A549 (cell line): ENCODE results near the gene PREX1. TPM values are rescaled to one million over a fixed set of nuclear protein-coding genes. Genes with fewer than 3 reads are reported as not detected.

ENCODE experiments used
- ATAC-seq, 2 experiments: fragments of 200-7000 bp in 1 of 2; fragments of >200 bp in 1 of 2; cut with Nextera tagmentation in 1 of 2; cut with Tn5 transposase in 1 of 2; 3 replicates each; pipeline versions ENCODE4 v1.8.0 to v1.9.1; 2018 to 2020; ENCODE audit warnings: mild to moderate bottlenecking in 1 of 2, moderate library complexity in 1 of 2
- CTCF ChIA-PET: fragments of 300-600 bp; sonication (Branson Sonifier 250); formaldehyde crosslinking; extraction: SDS; loops from one replicate; lab custom pipeline; 2021; ENCODE audit warnings: antibody characterized with exemption, inconsistent platforms; lab: Yijun Ruan, JAX
- POLR2A ChIA-PET: fragments of 350-600 bp; formaldehyde crosslinking; extraction: SDS; loops from one replicate; lab custom pipeline; 2021; ENCODE audit warnings: antibody characterized with exemption, inconsistent platforms; lab: Yijun Ruan, JAX
- DNase-seq, 2 experiments: peaks; one replicate each; pipeline versions ENCODE4 v3.0.0 to v3.0.0-alpha.2; 2011 to 2016; ENCODE audit warnings: low read depth in 1 of 2, low spot score in 1 of 2
- FAIRE-seq: peaks from 2 replicates; lab custom pipeline; 2011; peaks lifted over from hg19 to GRCh38; lab: Jason Lieb, UNC
- H3K27ac ChIP-seq, 2 experiments: fragments of >200 bp; sonication (Bioruptor Twin); formaldehyde crosslinking; 3 replicates each; pipeline ENCODE4 v1.5.1; 2016 to 2017
- H3K4me1 ChIP-seq: fragments of >200 bp; sonication (Bioruptor Twin); formaldehyde crosslinking; 3 replicates; pipeline ENCODE4 v1.6.1; 2016
- H3K4me2 ChIP-seq: fragments of >200 bp; sonication (Bioruptor Twin); formaldehyde crosslinking; 3 replicates; pipeline ENCODE4 v1.6.1; 2016
- H3K4me3 ChIP-seq: fragments of >200 bp; sonication (Bioruptor Twin); formaldehyde crosslinking; 3 replicates; pipeline ENCODE4 v1.5.1; 2016
- H3K9me3 ChIP-seq: fragments of >200 bp; sonication (Bioruptor Twin); formaldehyde crosslinking; 3 replicates; pipeline ENCODE4 v1.6.1; 2016
- CBX2 ChIP-seq: fragments of 200-600 bp; sonication (generic); IDR thresholded peaks from 2 replicates; pipeline ENCODE4 v1.6.1; 2016; ENCODE audit warnings: low read depth, mild to moderate bottlenecking, borderline replicate concordance
- CBX8 ChIP-seq: fragments of 200-600 bp; sonication (generic); IDR thresholded peaks from 2 replicates; pipeline ENCODE4 v1.6.1; 2016
- CHD2 ChIP-seq: fragments of 150-350 bp; IDR thresholded peaks from 2 replicates; pipeline ENCODE4 v1.6.1; 2014; ENCODE audit warnings: low read length; ENCODE audit not compliant: partially characterized antibody
- EHF ChIP-seq: fragments of 250-450 bp; sonication (Bioruptor Pico); IDR thresholded peaks from 2 replicates; pipeline ENCODE4 v1.5.0; 2020; ENCODE audit warnings: mild to moderate bottlenecking
- EHMT2 ChIP-seq: fragments of 200-600 bp; sonication (generic); IDR thresholded peaks from 2 replicates; pipeline ENCODE4 v1.6.1; 2016; ENCODE audit warnings: antibody characterized with exemption, low read depth, mild to moderate bottlenecking, moderate library complexity
- FOSB ChIP-seq: fragments of 250-450 bp; sonication (Bioruptor Pico); IDR thresholded peaks from 2 replicates; pipeline ENCODE4 v1.5.0; 2020; ENCODE audit warnings: mild to moderate bottlenecking, moderate library complexity
- GATA3 ChIP-seq: IDR thresholded peaks from 2 replicates; pipeline ENCODE4 v1.6.1; 2012; ENCODE audit warnings: borderline replicate concordance
- HEYL ChIP-seq: fragments of 250-450 bp; sonication (Bioruptor Pico); IDR thresholded peaks from 2 replicates; pipeline ENCODE4 v1.8.0; 2021; ENCODE audit warnings: mild to moderate bottlenecking, moderate library complexity
- JUN ChIP-seq, 2 experiments: fragments of >200 bp; sonication (Bioruptor Twin); formaldehyde crosslinking; IDR thresholded peaks; 2 replicates in 1 of 2; 3 replicates in 1 of 2; pipeline ENCODE4 v1.6.1; 2016 to 2017
- KDM1A ChIP-seq: fragments of 200-600 bp; sonication (generic); IDR thresholded peaks from 2 replicates; pipeline ENCODE4 v1.6.1; 2016; ENCODE audit warnings: low read depth, mild to moderate bottlenecking
- KDM5A ChIP-seq: fragments of 200-600 bp; sonication (generic); IDR thresholded peaks from 2 replicates; pipeline ENCODE4 v1.6.1; 2016; ENCODE audit warnings: antibody characterized with exemption, mild to moderate bottlenecking
- NFE2L2 ChIP-seq: fragments of 150-350 bp; conservative IDR thresholded peaks from 2 replicates; pipeline ENCODE4 v1.6.1; 2014; ENCODE audit warnings: low read length
- NR3C1 ChIP-seq: fragments of >200 bp; sonication (Bioruptor Twin); formaldehyde crosslinking; IDR thresholded peaks from 3 replicates; pipeline ENCODE4 v1.6.1; 2017
- PHF8 ChIP-seq: fragments of 200-600 bp; sonication (generic); IDR thresholded peaks from 2 replicates; pipeline ENCODE4 v1.6.1; 2016; ENCODE audit warnings: low read depth, mild to moderate bottlenecking, antibody characterized with exemption, moderate library complexity, borderline replicate concordance
- POLR2A ChIP-seq: IDR thresholded peaks from 2 replicates; pipeline ENCODE4 v1.6.1; 2012; ENCODE audit warnings: mild to moderate bottlenecking, low read length
- POLR2AphosphoS2 ChIP-seq: conservative IDR thresholded peaks from 2 replicates; pipeline ENCODE4 v1.6.1; 2012; ENCODE audit warnings: low read length, improper control_type of control experiment, inconsistent platforms
- RAD21 ChIP-seq, 2 experiments: fragments of >200 bp in 1 of 2; sonication (Bioruptor Twin) in 1 of 2; formaldehyde crosslinking in 1 of 2; IDR thresholded peaks in 1 of 2; conservative IDR thresholded peaks in 1 of 2; 2 replicates in 1 of 2; 3 replicates in 1 of 2; pipeline ENCODE4 v1.6.1; 2012 to 2018; ENCODE audit warnings: inconsistent platforms in 1 of 2
- RFX5 ChIP-seq: fragments of 450-650 bp; IDR thresholded peaks from 2 replicates; pipeline ENCODE4 v1.7.1; 2014; ENCODE audit warnings: antibody characterized with exemption, mild to moderate bottlenecking, moderate library complexity
- RNF2 ChIP-seq: fragments of 200-600 bp; sonication (generic); IDR thresholded peaks from 2 replicates; pipeline ENCODE4 v1.6.1; 2016; ENCODE audit warnings: low read depth, mild to moderate bottlenecking, antibody characterized with exemption, moderate library complexity, borderline replicate concordance
- SREBF2 ChIP-seq: fragments of 450-650 bp; IDR thresholded peaks from 2 replicates; pipeline ENCODE4 v1.6.1; 2014; ENCODE audit warnings: mild to moderate bottlenecking, moderate library complexity
- ZC3H11A ChIP-seq: fragments of 450-650 bp; IDR thresholded peaks from 2 replicates; pipeline ENCODE4 v1.6.1; 2014; ENCODE audit warnings: antibody characterized with exemption, mild to moderate bottlenecking
- ZSCAN20 ChIP-seq: fragments of 250-450 bp; sonication (Bioruptor Pico); IDR thresholded peaks from 2 replicates; pipeline ENCODE4 v1.8.0; 2022; ENCODE audit warnings: mild to moderate bottlenecking, moderate library complexity
- WGBS: methylation state at CpG from one replicate; pipeline ENCODE4 v1.1.6; 2017; ENCODE audit errors: missing lambda C conversion rate; 5-methylcytosine and 5-hydroxymethylcytosine counted together
- polyA plus RNA-seq, 4 experiments: library from polyadenylated mRNA; depleted of rRNA in 3 of 4; stranded (reverse); fragments of >200 nt; fragmentation: RNase III in 1 of 4; extraction: RNeasy Plus Mini Kit Qiagen cat#74134 plus additional on column Dnase treatment in 1 of 4; gene quantifications; 2 replicates in 3 of 4; 3 replicates in 1 of 4; pipeline ENCODE4 v1.2.3, GENCODE V29; 2011 to 2017
- TF ChIP-seq, protein P1 (sequence below): IDR thresholded peaks from 2 replicates; pipeline ENCODE4 v1.6.1; 2012
- TF ChIP-seq, protein P2 (sequence below): fragments of >200 bp; sonication (Bioruptor Twin); formaldehyde crosslinking; IDR thresholded peaks from 2 replicates; pipeline ENCODE4 v1.6.1; 2016
- TF ChIP-seq, protein P3 (sequence below): fragments of 250-450 bp; sonication (Bioruptor Pico); IDR thresholded peaks from 2 replicates; pipeline ENCODE4 v1.5.0; 2021; ENCODE audit warnings: mild to moderate bottlenecking, moderate library complexity, borderline replicate concordance
- TF ChIP-seq, protein P4 (sequence below): fragments of 450-650 bp; IDR thresholded peaks from 2 replicates; pipeline ENCODE4 v1.6.1; 2014; ENCODE audit warnings: antibody characterized with exemption
- TF ChIP-seq, protein P5 (sequence below): fragments of >200 bp; sonication (Bioruptor Twin); formaldehyde crosslinking; IDR thresholded peaks from 3 replicates; pipeline ENCODE4 v1.6.1; 2016
- TF ChIP-seq, protein P6 (sequence below): IDR thresholded peaks from 2 replicates; pipeline ENCODE4 v1.6.1; 2012
- TF ChIP-seq, protein P7 (sequence below): fragments of 150-350 bp; IDR thresholded peaks from 2 replicates; pipeline ENCODE4 v1.6.1; 2014; ENCODE audit warnings: low read depth, mild to moderate bottlenecking, low read length

Gene PREX1
- polyA plus RNA-seq, 2 of the 4 experiments (the other 2 are of a cell fraction): 3.6 to 4.2 TPM

DNA sequence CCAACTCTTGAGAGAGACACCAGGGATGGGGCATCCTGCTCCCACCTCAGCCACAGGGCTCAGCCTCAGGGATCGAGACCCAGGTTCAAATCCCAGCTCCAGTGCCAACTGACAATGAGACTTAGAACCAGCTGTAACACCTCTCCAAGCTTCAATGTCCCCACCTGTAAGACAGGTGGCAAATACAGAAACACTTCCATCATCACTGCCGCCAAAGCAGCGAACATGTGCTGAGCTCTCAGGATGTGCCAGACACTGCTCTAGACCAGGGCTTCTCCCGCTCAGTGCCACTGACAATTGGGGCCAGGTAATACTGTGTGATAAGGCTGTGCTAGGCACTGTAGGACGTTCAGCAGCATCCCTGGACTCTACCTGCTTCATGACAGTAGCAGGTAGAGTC, 22.1 kb downstream of the PREX1 start:
- POLR2A ChIA-PET: no interaction called here
- ATAC-seq: no peak
- CTCF ChIA-PET: interaction anchor here (0.9 to 1.2 kb wide), 4 partner anchors 9 to 185 kb away, joined by 3 to 4 read pairs (median 3); no protein-coding TSS in a partner anchor

DNA sequence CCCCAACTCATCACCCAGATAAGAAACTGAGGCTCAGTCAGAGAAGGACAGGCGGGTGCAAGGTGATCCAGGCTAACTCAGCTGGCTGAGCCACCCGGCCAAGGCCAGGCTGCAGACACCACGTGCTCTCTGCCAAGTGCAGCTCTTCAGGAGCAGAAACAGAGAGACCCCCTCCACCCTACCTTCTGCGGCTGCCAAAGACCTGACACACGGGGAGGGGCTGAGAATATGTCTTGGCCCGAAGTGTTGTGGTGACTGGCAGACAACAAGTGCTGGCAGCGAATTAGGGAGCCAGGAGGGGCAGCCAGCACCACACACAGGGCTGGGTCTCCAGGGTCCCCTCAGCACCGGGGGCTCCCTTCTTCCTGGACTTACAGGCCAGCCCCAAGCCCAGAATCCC, 22.5 kb downstream of the PREX1 start:
- no peak for DNase-seq
- ChIA-PET CTCF (interaction anchor here (0.7 to 1.2 kb wide), 3 partner anchors 12 to 185 kb away, joined by 3 read pairs; no protein-coding TSS in a partner anchor), POLR2A (no interaction called here)
- no peak for ATAC-seq
- no peak overlapping the region for H3K27ac ChIP-seq
- no peak overlapping the region for H3K4me3 ChIP-seq
- TF ChIP-seq POLR2AphosphoS2: no peak
- no peak for TF ChIP-seq POLR2A
- no peak for TF ChIP-seq SREBF2
- TF ChIP-seq ZC3H11A: no peak
- TF ChIP-seq EHF (CRISPR knock-in tag): no peak
- TF ChIP-seq FOSB (CRISPR knock-in tag): no peak
- TF ChIP-seq ZSCAN20 (CRISPR knock-in tag): no peak
- no peak for TF ChIP-seq KDM5A
- TF ChIP-seq CHD2: no peak
- no peak for TF ChIP-seq NR3C1
- TF ChIP-seq CBX2: no peak
- TF ChIP-seq PHF8: no peak
- TF ChIP-seq, protein P1, sequence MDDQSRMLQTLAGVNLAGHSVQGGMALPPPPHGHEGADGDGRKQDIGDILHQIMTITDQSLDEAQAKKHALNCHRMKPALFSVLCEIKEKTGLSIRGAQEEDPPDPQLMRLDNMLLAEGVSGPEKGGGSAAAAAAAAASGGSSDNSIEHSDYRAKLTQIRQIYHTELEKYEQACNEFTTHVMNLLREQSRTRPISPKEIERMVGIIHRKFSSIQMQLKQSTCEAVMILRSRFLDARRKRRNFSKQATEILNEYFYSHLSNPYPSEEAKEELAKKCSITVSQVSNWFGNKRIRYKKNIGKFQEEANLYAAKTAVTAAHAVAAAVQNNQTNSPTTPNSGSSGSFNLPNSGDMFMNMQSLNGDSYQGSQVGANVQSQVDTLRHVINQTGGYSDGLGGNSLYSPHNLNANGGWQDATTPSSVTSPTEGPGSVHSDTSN: no peak
- no peak for TF ChIP-seq JUN (IDR thresholded peaks at IDR 0.05)
- TF ChIP-seq, protein P2, sequence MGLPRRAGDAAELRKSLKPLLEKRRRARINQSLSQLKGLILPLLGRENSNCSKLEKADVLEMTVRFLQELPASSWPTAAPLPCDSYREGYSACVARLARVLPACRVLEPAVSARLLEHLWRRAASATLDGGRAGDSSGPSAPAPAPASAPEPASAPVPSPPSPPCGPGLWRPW: no peak
- TF ChIP-seq, protein P3, sequence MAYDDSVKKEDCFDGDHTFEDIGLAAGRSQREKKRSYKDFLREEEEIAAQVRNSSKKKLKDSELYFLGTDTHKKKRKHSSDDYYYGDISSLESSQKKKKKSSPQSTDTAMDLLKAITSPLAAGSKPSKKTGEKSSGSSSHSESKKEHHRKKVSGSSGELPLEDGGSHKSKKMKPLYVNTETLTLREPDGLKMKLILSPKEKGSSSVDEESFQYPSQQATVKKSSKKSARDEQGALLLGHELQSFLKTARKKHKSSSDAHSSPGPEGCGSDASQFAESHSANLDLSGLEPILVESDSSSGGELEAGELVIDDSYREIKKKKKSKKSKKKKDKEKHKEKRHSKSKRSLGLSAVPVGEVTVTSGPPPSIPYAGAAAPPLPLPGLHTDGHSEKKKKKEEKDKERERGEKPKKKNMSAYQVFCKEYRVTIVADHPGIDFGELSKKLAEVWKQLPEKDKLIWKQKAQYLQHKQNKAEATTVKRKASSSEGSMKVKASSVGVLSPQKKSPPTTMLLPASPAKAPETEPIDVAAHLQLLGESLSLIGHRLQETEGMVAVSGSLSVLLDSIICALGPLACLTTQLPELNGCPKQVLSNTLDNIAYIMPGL: no peak
- TF ChIP-seq CBX8: no peak
- TF ChIP-seq, all 56 proteins: peak for 0
- peaks cover 25% of the 10 kb centered on the region for H3K9me3 ChIP-seq
- WGBS: 88% methylated on average over 5 of the region's 8 CpGs
- H3K4me2 ChIP-seq: no peak overlapping the region
- H3K4me1 ChIP-seq: no peaks in the 10 kb centered on the region
- no peak for FAIRE-seq

More for the DNA sequence above, 22.1 kb downstream of the PREX1 start:
- Histone ChIP-seq H3K9me3 (peaks cover 25% of the 10 kb centered on the region), H3K4me2 (no peak overlapping the region), H3K27ac (no peak overlapping the region), H3K4me3 (no peak overlapping the region), H3K4me1 (no peaks in the 10 kb centered on the region)
- no peak for FAIRE-seq
- TF ChIP-seq, protein P3: no peak
- TF ChIP-seq RAD21 (conservative IDR thresholded peaks at IDR 0.05 in 1 of 2, IDR thresholded peaks at IDR 0.05 in 1 of 2): no peak
- TF ChIP-seq CBX2: no peak
- TF ChIP-seq, protein P4, sequence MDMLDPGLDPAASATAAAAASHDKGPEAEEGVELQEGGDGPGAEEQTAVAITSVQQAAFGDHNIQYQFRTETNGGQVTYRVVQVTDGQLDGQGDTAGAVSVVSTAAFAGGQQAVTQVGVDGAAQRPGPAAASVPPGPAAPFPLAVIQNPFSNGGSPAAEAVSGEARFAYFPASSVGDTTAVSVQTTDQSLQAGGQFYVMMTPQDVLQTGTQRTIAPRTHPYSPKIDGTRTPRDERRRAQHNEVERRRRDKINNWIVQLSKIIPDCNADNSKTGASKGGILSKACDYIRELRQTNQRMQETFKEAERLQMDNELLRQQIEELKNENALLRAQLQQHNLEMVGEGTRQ: no peak
- TF ChIP-seq RNF2: no peak
- TF ChIP-seq HEYL (CRISPR knock-in tag): no peak
- TF ChIP-seq ZSCAN20 (CRISPR knock-in tag): no peak
- no peak for TF ChIP-seq EHMT2
- TF ChIP-seq NR3C1: no peak
- no peak for TF ChIP-seq RFX5
- TF ChIP-seq, protein P5, sequence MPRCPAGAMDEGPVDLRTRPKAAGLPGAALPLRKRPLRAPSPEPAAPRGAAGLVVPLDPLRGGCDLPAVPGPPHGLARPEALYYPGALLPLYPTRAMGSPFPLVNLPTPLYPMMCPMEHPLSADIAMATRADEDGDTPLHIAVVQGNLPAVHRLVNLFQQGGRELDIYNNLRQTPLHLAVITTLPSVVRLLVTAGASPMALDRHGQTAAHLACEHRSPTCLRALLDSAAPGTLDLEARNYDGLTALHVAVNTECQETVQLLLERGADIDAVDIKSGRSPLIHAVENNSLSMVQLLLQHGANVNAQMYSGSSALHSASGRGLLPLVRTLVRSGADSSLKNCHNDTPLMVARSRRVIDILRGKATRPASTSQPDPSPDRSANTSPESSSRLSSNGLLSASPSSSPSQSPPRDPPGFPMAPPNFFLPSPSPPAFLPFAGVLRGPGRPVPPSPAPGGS: no peak
- TF ChIP-seq, protein P6, sequence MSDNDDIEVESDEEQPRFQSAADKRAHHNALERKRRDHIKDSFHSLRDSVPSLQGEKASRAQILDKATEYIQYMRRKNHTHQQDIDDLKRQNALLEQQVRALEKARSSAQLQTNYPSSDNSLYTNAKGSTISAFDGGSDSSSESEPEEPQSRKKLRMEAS: no peak
- TF ChIP-seq, protein P7, sequence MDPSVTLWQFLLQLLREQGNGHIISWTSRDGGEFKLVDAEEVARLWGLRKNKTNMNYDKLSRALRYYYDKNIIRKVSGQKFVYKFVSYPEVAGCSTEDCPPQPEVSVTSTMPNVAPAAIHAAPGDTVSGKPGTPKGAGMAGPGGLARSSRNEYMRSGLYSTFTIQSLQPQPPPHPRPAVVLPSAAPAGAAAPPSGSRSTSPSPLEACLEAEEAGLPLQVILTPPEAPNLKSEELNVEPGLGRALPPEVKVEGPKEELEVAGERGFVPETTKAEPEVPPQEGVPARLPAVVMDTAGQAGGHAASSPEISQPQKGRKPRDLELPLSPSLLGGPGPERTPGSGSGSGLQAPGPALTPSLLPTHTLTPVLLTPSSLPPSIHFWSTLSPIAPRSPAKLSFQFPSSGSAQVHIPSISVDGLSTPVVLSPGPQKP: no peak
- no peak for TF ChIP-seq KDM1A
- no peak for TF ChIP-seq NFE2L2
- no peak for TF ChIP-seq GATA3
- no peak for DNase-seq
- WGBS: 82% methylated on average over 5 of the region's 5 CpGs
